Mucosa of descending colon (tissue), 3 donors: Measurements from ENCODE around the gene NAPB. TPM values are rescaled to one million over a fixed set of nuclear protein-coding genes. Genes with fewer than 3 reads are reported as not detected.

Experiments
- ATAC-seq: fragments of 200-7000 bp; cut with Tn5 transposase; one replicate; pipeline ENCODE4 v1.9.1; 2020; ENCODE audit warnings: mild to moderate bottlenecking, moderate library complexity
- DNase-seq, 3 donors: peaks; one replicate each; pipeline ENCODE4 v3.0.0-alpha.2; 2020
- H3K36me3 ChIP-seq: fragments of 200-600 bp; one replicate; pipeline ENCODE4 v1.8.0; 2021; ENCODE audit warnings: low read depth, mild to moderate bottlenecking
- H3K4me1 ChIP-seq: fragments of 200-600 bp; one replicate; pipeline ENCODE4 v1.8.0; 2021; ENCODE audit warnings: low read depth, mild to moderate bottlenecking
- H3K4me3 ChIP-seq: fragments of 200-600 bp; one replicate; pipeline ENCODE4 v1.8.0; 2021; ENCODE audit warnings: mild to moderate bottlenecking
- H3K9me3 ChIP-seq: fragments of 200-600 bp; one replicate; pipeline ENCODE4 v1.8.0; 2021; ENCODE audit warnings: mild to moderate bottlenecking
- CTCF ChIP-seq: fragments of 200-600 bp; IDR thresholded peaks from one replicate; pipeline ENCODE4 v1.8.0; 2022; ENCODE audit warnings: antibody characterized with exemption, mild to moderate bottlenecking
- intact Hi-C, 2 donors: fragments of 100-400 bp; cut with DNase I in 1 of 2; cut with micrococcal nuclease in 1 of 2; formaldehyde crosslinking; loops; one replicate each; pipeline versions ENCODE4 v1.11.0 to v1.11.1; 2022; cut with DNase I, micrococcal nuclease
- total RNA-seq, 3 donors: library from RNA; stranded (reverse); fragmentation: NEBNext Ultra II Directional in 2 of 3; extraction: Animal tissue kit (Norgen Biotek cat#: 25700) in 2 of 3; gene quantifications; one replicate each; pipeline versions ENCODE4 v1.2.1 to v1.2.4, GENCODE V29; 2021 to 2023
- donor health status: DM: no; HTN: no; CAD: no; lungs with moderate emphysema.
- donor health status: DM: no; HTN: no; CAD: no.
- donor health status: DM: no; HTN: yes; CAD: no.

NAPB gene
- total RNA-seq, 3 donors from 2014 or later = 8.2 to 22.8 (median 8.9) TPM

- intact Hi-C loops = no loop called here
- no peak for ATAC-seq
Measured at GRCh38 chr20:23341073-23341472, 80.2 kb downstream of the NAPB start.

GRCh38 chr20:23340524-23340923 lies 80.8 kb downstream of the NAPB start:
- intact Hi-C loops = no loop called here
- H3K9me3 ChIP-seq = no peaks in the 10 kb centered on the region
- H3K4me3 ChIP-seq = no peak overlapping the region
- no peaks in the 10 kb centered on the region for H3K36me3 ChIP-seq
- ATAC-seq = peak; percentile 33
- DNase-seq = peak in 1 of 3 donors; percentile 53
- no peak for TF ChIP-seq CTCF
- no peaks in the 10 kb centered on the region for H3K4me1 ChIP-seq

More at GRCh38 chr20:23341073-23341472, 80.2 kb downstream of the NAPB start:
- DNase-seq = no peak
- H3K4me3 ChIP-seq = no peak overlapping the region
- TF ChIP-seq CTCF = no peak
- no peaks in the 10 kb centered on the region for H3K36me3 ChIP-seq
- no peaks in the 10 kb centered on the region for H3K4me1 ChIP-seq
- no peaks in the 10 kb centered on the region for H3K9me3 ChIP-seq

- Histone ChIP-seq H3K4me3 (no peak overlapping the region), H3K4me1 (no peaks in the 10 kb centered on the region), H3K36me3 (no peaks in the 10 kb centered on the region), H3K9me3 (no peaks in the 10 kb centered on the region)
- no peak for TF ChIP-seq CTCF
- DNase-seq (no peak), ATAC-seq (no peak)
- intact Hi-C loops = no loop called here
Measured at GRCh38 chr20:23339986-23340385, 81.3 kb downstream of the NAPB start.

DNA sequence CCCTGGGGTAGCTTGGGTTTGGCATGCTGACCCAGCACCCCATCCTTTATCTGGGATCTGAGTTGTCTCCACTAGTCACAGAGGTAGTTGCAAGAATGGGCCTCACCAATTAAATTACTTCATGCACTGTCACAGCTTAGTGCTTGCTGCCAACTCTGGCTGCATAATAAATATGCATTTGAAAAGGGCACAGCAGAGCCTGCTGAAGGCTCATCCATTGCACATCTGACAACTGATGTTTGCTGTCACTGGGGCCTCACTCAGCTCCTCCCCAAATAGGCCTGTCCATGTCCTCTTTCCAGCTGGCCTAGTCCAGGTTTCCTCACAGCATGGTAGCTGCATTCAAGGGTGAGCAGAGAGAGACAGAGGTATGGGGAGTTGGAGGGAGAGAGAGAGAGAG lies 84.0 kb downstream of the NAPB start:
- Histone ChIP-seq H3K36me3 (no peaks in the 10 kb centered on the region), H3K4me1 (no peaks in the 10 kb centered on the region), H3K9me3 (no peaks in the 10 kb centered on the region), H3K4me3 (no peak overlapping the region)
- TF ChIP-seq CTCF = no peak
- intact Hi-C loops = no loop called here
- DNase-seq (no peak), ATAC-seq (no peak)

DNA sequence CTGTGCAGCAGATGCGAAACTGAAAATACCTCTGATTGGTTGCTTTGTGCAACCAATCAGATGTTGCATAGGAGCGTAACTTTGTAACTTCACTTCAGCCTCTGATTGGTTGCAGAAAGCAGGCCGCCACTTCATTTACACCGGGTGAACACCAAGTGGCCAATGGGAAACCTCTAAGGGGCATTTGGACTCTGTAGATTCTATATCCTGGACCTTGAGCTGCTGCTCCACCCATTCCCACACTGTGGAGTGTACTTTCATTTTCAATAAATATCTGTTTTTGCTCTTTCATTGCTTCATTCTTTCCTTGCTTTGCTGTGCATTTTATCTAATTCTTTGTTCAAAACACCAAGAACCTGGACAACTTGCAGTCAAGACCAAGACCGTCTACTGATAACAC lies 84.8 kb downstream of the NAPB start:
- DNase-seq = no peak

More for the DNA sequence above, 84.8 kb downstream of the NAPB start:
- Histone ChIP-seq H3K4me3 (no peak overlapping the region), H3K9me3 (no peaks in the 10 kb centered on the region), H3K36me3 (no peaks in the 10 kb centered on the region), H3K4me1 (no peaks in the 10 kb centered on the region)
- intact Hi-C loops = no loop called here
- no peak for TF ChIP-seq CTCF
- peak; percentile 65 for ATAC-seq
